Fibroblast of mammary gland (primary cell): Measurements from ENCODE around the gene CLDN8.

ENCODE experiments used
- DNase-seq: peaks from one replicate; pipeline ENCODE4 v3.0.0-alpha.2; 2010; ENCODE audit warnings: low read depth
- H3K4me3 ChIP-seq: 2 replicates; pipeline ENCODE4 v1.5.1; 2011; ENCODE audit warnings: low read depth, mild to moderate bottlenecking, low read length, moderate library complexity; ENCODE audit not compliant: control insufficient read depth
- CTCF ChIP-seq: conservative IDR thresholded peaks from 2 replicates; pipeline ENCODE4 v1.5.1; 2011; ENCODE audit warnings: low read depth, low read length, inconsistent platforms; ENCODE audit not compliant: control insufficient read depth, insufficient read depth

CLDN8 gene

GRCh38 chr21:30216041-30216723, at the start of gene CLDN8:
TSS of gene CLDN8 (minus strand) at chr21:30216097. CDS start at chr21:30215925, 172 bp downstream.
- H3K4me3 ChIP-seq = no peak within 1 kb of the TSS
- no peak for TF ChIP-seq CTCF
- DNase-seq = no peak

- peak; percentile 55 for TF ChIP-seq CTCF
- no peak overlapping the region for H3K4me3 ChIP-seq
- peak; percentile 73 for DNase-seq
Observed at GRCh38 chr21:30257773-30258172, 41.9 kb upstream of the CLDN8 start.

GRCh38 chr21:30256100-30256499, 40.2 kb upstream of the CLDN8 start:
- TF ChIP-seq CTCF = no peak
- H3K4me3 ChIP-seq = no peak overlapping the region
- no peak for DNase-seq

- no peak for TF ChIP-seq CTCF
Observed at GRCh38 chr21:30255679-30256078, 39.8 kb upstream of the CLDN8 start.

GRCh38 chr21:30251781-30252180, 35.9 kb upstream of the CLDN8 start:
- no peak overlapping the region for H3K4me3 ChIP-seq
- no peak for TF ChIP-seq CTCF
- DNase-seq = peak; percentile 51

More at GRCh38 chr21:30255679-30256078, 39.8 kb upstream of the CLDN8 start:
- no peak overlapping the region for H3K4me3 ChIP-seq
- no peak for DNase-seq

- TF ChIP-seq CTCF = no peak
- DNase-seq = no peak
- H3K4me3 ChIP-seq = no peak overlapping the region
Observed at GRCh38 chr21:30249936-30250335, 34.0 kb upstream of the CLDN8 start.
